ENCODE results near the gene DMRT3.

DNA sequence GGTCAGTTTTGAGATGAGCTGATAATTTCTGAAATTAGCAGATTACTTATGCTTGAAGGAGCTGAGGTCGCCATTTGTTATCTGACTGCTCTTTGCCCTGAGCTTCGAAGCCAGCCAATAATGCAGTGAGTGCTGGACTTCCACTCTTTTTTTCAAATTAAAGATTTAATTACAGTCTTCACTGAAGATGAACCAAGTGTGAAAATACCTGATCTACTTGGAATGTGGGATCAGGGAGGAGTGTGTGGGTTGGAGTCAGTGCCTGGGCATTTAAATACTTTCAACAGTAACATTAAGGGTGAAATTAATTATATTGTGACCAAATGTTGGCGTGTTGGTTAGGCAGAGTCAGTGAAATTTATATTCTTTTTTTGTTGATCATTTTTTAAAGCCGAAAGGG, 23.9 kb upstream of the DMRT3 start:
- TF ChIP-seq, protein P1, sequence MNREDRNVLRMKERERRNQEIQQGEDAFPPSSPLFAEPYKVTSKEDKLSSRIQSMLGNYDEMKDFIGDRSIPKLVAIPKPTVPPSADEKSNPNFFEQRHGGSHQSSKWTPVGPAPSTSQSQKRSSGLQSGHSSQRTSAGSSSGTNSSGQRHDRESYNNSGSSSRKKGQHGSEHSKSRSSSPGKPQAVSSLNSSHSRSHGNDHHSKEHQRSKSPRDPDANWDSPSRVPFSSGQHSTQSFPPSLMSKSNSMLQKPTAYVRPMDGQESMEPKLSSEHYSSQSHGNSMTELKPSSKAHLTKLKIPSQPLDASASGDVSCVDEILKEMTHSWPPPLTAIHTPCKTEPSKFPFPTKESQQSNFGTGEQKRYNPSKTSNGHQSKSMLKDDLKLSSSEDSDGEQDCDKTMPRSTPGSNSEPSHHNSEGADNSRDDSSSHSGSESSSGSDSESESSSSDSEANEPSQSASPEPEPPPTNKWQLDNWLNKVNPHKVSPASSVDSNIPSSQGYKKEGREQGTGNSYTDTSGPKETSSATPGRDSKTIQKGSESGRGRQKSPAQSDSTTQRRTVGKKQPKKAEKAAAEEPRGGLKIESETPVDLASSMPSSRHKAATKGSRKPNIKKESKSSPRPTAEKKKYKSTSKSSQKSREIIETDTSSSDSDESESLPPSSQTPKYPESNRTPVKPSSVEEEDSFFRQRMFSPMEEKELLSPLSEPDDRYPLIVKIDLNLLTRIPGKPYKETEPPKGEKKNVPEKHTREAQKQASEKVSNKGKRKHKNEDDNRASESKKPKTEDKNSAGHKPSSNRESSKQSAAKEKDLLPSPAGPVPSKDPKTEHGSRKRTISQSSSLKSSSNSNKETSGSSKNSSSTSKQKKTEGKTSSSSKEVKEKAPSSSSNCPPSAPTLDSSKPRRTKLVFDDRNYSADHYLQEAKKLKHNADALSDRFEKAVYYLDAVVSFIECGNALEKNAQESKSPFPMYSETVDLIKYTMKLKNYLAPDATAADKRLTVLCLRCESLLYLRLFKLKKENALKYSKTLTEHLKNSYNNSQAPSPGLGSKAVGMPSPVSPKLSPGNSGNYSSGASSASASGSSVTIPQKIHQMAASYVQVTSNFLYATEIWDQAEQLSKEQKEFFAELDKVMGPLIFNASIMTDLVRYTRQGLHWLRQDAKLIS (CRISPR knock-in tag; IDR thresholded peaks at IDR 0.05; ENCODE audit: borderline replicate concordance), result no peak
- TF ChIP-seq, protein P2, sequence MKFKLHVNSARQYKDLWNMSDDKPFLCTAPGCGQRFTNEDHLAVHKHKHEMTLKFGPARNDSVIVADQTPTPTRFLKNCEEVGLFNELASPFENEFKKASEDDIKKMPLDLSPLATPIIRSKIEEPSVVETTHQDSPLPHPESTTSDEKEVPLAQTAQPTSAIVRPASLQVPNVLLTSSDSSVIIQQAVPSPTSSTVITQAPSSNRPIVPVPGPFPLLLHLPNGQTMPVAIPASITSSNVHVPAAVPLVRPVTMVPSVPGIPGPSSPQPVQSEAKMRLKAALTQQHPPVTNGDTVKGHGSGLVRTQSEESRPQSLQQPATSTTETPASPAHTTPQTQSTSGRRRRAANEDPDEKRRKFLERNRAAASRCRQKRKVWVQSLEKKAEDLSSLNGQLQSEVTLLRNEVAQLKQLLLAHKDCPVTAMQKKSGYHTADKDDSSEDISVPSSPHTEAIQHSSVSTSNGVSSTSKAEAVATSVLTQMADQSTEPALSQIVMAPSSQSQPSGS (CRISPR knock-in tag; IDR thresholded peaks at IDR 0.05; ENCODE audit: borderline replicate concordance, low read depth), result no peak
